NCI-H1930 (cell line): ENCODE measurements around the gene RNASE2.
"Not testable (repeated sequence)": the region's sequence is repeated elsewhere in the genome, so short reads cannot be mapped to it uniquely, and the experiment has no call there.

Experiments
- DNase-seq, 2 experiments: peaks; one replicate each; lab custom pipeline; 2025; lab: John Stamatoyannopoulos, UW

RNASE2 gene

GRCh38 chr14:20982646-20983369 is 27.5 kb downstream of the RNASE2 start:
- DNase-seq, result no peak

- not testable (repeated sequence) for DNase-seq
These were observed 30.4 kb downstream of the RNASE2 start for GRCh38 chr14:20985650-20986049.

- no peak for DNase-seq
These were observed 31.5 kb downstream of the RNASE2 start for GRCh38 chr14:20986811-20987210.

GRCh38 chr14:20988717-20989470 is 33.6 kb downstream of the RNASE2 start:
- DNase-seq, result no peak

- no peak for DNase-seq
These were observed 34.1 kb downstream of the RNASE2 start for GRCh38 chr14:20989471-20989786.

- DNase-seq, result peak; percentile 72 to 77
These were observed 34.7 kb downstream of the RNASE2 start, which contains the start of gene METTL17 for GRCh38 chr14:20989787-20990600. Gene METTL17 (plus strand): TSS chr14:20989980. CDS start chr14:20990003, 23 bp downstream.

- no peak for DNase-seq
These were observed 41.2 kb downstream of the RNASE2 start for GRCh38 chr14:20996521-20996920.

GRCh38 chr14:20997115-20997514 is 41.8 kb downstream of the RNASE2 start:
- DNase-seq, result no peak

- no peak for DNase-seq
These were observed 42.3 kb downstream of the RNASE2 start for GRCh38 chr14:20997564-20997963.

- no peak for DNase-seq
These were observed 42.9 kb downstream of the RNASE2 start for GRCh38 chr14:20998139-20998538.

- no peak for DNase-seq
These were observed 43.5 kb downstream of the RNASE2 start, which contains the start of gene SLC39A2 for GRCh38 chr14:20998674-20999366. Gene SLC39A2 (plus strand): TSS chr14:20999293. CDS start chr14:20999447, 154 bp downstream.

GRCh38 chr14:20999591-20999990 is 44.3 kb downstream of the RNASE2 start:
- DNase-seq, result no peak

- no peak for DNase-seq
These were observed 45.9 kb downstream of the RNASE2 start for GRCh38 chr14:21001218-21001617.

GRCh38 chr14:21003788-21004346 is 48.6 kb downstream of the RNASE2 start:
- no peak for DNase-seq
